ENCODE measurements around the gene RNF32. TPM values are rescaled to one million over a fixed set of nuclear protein-coding genes. Genes with fewer than 3 reads are reported as not detected.

Gene RNF32
- total RNA-seq, 4 donors from 2014 or later = 1.1 to 3.0 (median 2.0) TPM

- DNase-seq = peak; percentile 47
- in situ Hi-C loops (cut with MboI; ENCODE audit: low pct_ligation_motif_present in 1 of 4, low pct_unique_long_range_greater_than_20kb in 1 of 4, low sequenced_read_pairs in 3 of 4) = no loop called here
- no peak overlapping the region for H3K4me3 ChIP-seq
- H3K36me3 ChIP-seq = no peaks in the 10 kb centered on the region
- TF ChIP-seq POLR2A (IDR thresholded peaks at IDR 0.05) (no peak), EP300 (IDR thresholded peaks at IDR 0.05; ENCODE audit: low read depth) (no peak), POLR2AphosphoS5 (IDR thresholded peaks at IDR 0.05) (no peak)
- TF ChIP-seq, protein P1, sequence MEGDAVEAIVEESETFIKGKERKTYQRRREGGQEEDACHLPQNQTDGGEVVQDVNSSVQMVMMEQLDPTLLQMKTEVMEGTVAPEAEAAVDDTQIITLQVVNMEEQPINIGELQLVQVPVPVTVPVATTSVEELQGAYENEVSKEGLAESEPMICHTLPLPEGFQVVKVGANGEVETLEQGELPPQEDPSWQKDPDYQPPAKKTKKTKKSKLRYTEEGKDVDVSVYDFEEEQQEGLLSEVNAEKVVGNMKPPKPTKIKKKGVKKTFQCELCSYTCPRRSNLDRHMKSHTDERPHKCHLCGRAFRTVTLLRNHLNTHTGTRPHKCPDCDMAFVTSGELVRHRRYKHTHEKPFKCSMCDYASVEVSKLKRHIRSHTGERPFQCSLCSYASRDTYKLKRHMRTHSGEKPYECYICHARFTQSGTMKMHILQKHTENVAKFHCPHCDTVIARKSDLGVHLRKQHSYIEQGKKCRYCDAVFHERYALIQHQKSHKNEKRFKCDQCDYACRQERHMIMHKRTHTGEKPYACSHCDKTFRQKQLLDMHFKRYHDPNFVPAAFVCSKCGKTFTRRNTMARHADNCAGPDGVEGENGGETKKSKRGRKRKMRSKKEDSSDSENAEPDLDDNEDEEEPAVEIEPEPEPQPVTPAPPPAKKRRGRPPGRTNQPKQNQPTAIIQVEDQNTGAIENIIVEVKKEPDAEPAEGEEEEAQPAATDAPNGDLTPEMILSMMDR (IDR thresholded peaks at IDR 0.05) = peak; percentile 11 to 62 (median 40)
- no peaks in the 10 kb centered on the region for H3K9me3 ChIP-seq
- H3K4me1 ChIP-seq = no peaks in the 10 kb centered on the region
- intact Hi-C loops (cut with DNase I; ENCODE audit: low total_unique reads) = no loop called here
- H3K27ac ChIP-seq = no peak overlapping the region
- H3K27me3 ChIP-seq = peaks cover 21% of the 10 kb centered on the region
- WGBS, 2 donors (ENCODE audit: low coverage in 1 of 2) = 39 to 100% methylated on average over 1 to 9 of the region's 9 CpGs
These were observed 9.5 kb downstream of the RNF32 start for GRCh38 chr7:156650042-156650441.

- WGBS, 2 donors (ENCODE audit: low coverage in 1 of 2) = 73 to 89% methylated on average over 4 of the region's 4 CpGs
- Histone ChIP-seq H3K36me3 (no peaks in the 10 kb centered on the region), H3K4me3 (no peak overlapping the region), H3K9me3 (no peaks in the 10 kb centered on the region), H3K4me1 (no peaks in the 10 kb centered on the region), H3K27me3 (peaks cover 22% of the 10 kb centered on the region), H3K27ac (no peak overlapping the region)
- in situ Hi-C loops (cut with MboI; ENCODE audit: low pct_ligation_motif_present in 1 of 4, low pct_unique_long_range_greater_than_20kb in 1 of 4, low sequenced_read_pairs in 3 of 4) (no loop called here), intact Hi-C loops (cut with DNase I; ENCODE audit: low total_unique reads) (no loop called here)
- DNase-seq = no peak
- TF ChIP-seq POLR2A (IDR thresholded peaks at IDR 0.05) = no peak
- TF ChIP-seq, protein P1 (IDR thresholded peaks at IDR 0.05) = no peak
- no peak for TF ChIP-seq EP300 (IDR thresholded peaks at IDR 0.05; ENCODE audit: low read depth)
- TF ChIP-seq POLR2AphosphoS5 (IDR thresholded peaks at IDR 0.05) = no peak
These were observed 10.9 kb downstream of the RNF32 start for GRCh38 chr7:156651474-156651873.

DNA sequence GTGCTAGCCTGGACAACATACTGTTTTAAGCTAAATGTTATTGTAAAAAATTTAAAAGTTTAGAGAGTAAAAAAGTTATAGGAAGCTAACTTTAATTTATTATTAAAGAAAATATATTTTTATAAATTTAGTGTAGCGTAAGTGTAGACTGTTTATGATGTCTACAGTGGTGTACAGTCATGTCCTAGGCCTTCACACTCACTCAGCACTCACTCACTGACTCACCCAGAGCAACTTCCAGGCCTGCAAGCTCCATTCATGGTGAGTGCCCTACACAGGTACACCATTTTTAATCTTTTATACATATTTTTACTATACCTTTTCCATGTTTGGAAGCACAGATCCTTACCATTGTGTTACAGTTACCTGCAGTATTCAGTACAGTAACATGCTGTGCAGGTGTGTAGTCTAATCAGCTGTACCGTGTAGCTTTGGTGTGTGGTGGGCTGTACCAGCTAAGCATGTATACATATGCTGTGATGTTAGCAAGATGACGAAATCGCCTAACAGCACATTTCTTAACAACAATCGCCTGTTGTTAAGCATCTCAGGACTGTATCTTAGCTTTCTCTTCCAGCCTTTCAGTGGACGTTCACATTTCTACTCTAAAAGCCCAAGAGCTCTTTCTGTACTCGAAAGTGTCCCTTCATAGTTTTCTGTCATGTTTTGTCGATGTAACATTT is 12.5 kb downstream of the RNF32 start:
- intact Hi-C loops (cut with DNase I; ENCODE audit: low total_unique reads) = no loop called here

DNA sequence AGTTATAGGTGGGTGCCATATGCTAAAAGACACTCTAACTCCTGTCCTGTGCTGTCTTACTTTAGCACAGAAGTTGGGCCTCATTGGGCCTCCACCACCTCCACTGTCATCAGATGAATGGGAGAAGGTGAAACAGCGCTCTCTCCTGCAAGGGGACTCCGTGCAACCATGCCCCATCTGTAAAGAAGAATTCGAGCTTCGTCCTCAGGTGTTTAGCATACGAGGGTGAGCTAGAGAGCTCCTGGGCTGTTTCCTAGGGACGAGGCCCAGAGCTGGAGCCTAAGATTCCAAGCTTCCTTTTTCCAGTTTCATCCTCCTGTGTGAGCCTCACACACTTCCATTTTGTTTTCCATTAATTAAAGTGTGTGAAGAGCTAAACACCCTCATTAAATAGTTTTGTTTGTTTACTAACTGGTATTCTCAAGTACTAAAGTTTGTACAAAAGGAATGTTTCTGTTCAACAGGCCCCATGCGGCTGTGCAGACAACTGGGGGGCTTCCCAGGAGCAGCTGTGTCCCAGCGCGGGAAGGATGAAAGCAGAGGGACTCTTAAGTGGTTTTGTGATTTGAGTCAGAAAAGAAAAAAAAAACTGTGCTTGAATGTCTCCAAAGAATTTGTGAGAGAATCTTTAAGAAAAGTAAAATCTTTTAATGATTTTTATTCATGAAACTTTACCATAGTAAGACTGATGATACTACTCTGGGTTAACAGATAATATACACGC is 14.1 kb downstream of the RNF32 start:
- WGBS, 2 donors (ENCODE audit: low coverage in 1 of 2) = 82 to 89% methylated on average over 10 of the region's 10 CpGs
- Histone ChIP-seq H3K36me3 (no peaks in the 10 kb centered on the region), H3K4me1 (no peaks in the 10 kb centered on the region), H3K27me3 (peaks cover 22% of the 10 kb centered on the region), H3K4me3 (no peak overlapping the region), H3K27ac (no peak overlapping the region), H3K9me3 (no peaks in the 10 kb centered on the region)
- intact Hi-C loops (cut with DNase I; ENCODE audit: low total_unique reads) = no loop called here
- in situ Hi-C loops (cut with MboI; ENCODE audit: low pct_ligation_motif_present in 1 of 4, low pct_unique_long_range_greater_than_20kb in 1 of 4, low sequenced_read_pairs in 3 of 4) = no loop called here
- DNase-seq = no peak
- TF ChIP-seq EP300 (IDR thresholded peaks at IDR 0.05; ENCODE audit: low read depth) = no peak
- no peak for TF ChIP-seq POLR2AphosphoS5 (IDR thresholded peaks at IDR 0.05)
- TF ChIP-seq, protein P1 (IDR thresholded peaks at IDR 0.05) = no peak
- TF ChIP-seq POLR2A (IDR thresholded peaks at IDR 0.05) = no peak

More for the DNA sequence above, 12.5 kb downstream of the RNF32 start:
- no peak for TF ChIP-seq POLR2AphosphoS5 (IDR thresholded peaks at IDR 0.05)
- no peak for TF ChIP-seq POLR2A (IDR thresholded peaks at IDR 0.05)
- TF ChIP-seq, protein P1 (IDR thresholded peaks at IDR 0.05) = no peak
- TF ChIP-seq EP300 (IDR thresholded peaks at IDR 0.05; ENCODE audit: low read depth) = no peak
- H3K36me3 ChIP-seq = no peaks in the 10 kb centered on the region
- no peaks in the 10 kb centered on the region for H3K4me1 ChIP-seq
- H3K27ac ChIP-seq = no peak overlapping the region
- no peaks in the 10 kb centered on the region for H3K9me3 ChIP-seq
- DNase-seq = no peak
- no peak overlapping the region for H3K4me3 ChIP-seq
- H3K27me3 ChIP-seq = peaks cover 28% of the 10 kb centered on the region
- WGBS, 2 donors (ENCODE audit: low coverage in 1 of 2) = 95 to 97% methylated on average over 8 of the region's 8 CpGs
- in situ Hi-C loops (cut with MboI; ENCODE audit: low pct_ligation_motif_present in 1 of 4, low pct_unique_long_range_greater_than_20kb in 1 of 4, low sequenced_read_pairs in 3 of 4) = no loop called here
